Fibroblast of peridontal ligament (primary cell): ENCODE measurements around the gene PRSS57.
"Not testable (repeated sequence)": the region's sequence is repeated elsewhere in the genome, so short reads cannot be mapped to it uniquely, and the experiment has no call there.

Experiments used
- DNase-seq: peaks from one replicate; pipeline ENCODE4 v3.0.0-alpha.2; 2010; ENCODE audit errors: extremely low read depth

The PRSS57 gene

GRCh38 chr19:695352-695949, at the start of gene PRSS57:
Gene PRSS57 (minus strand): TSS chr19:695452. CDS start chr19:695430, 22 bp downstream.
- no peak for DNase-seq

GRCh38 chr19:743168-743687, 48.0 kb upstream of the PRSS57 start:
- no peak for DNase-seq

- no peak for DNase-seq
These were observed 47.4 kb upstream of the PRSS57 start for GRCh38 chr19:742540-743075.

GRCh38 chr19:741506-742131, 46.4 kb upstream of the PRSS57 start:
- no peak for DNase-seq

GRCh38 chr19:740816-741505, 45.7 kb upstream of the PRSS57 start:
- not testable (repeated sequence) for DNase-seq

- DNase-seq = no peak
These were observed 44.9 kb upstream of the PRSS57 start for GRCh38 chr19:739998-740715.

GRCh38 chr19:738509-739128, 43.4 kb upstream of the PRSS57 start:
- no peak for DNase-seq

- no peak for DNase-seq
These were observed 42.4 kb upstream of the PRSS57 start for GRCh38 chr19:737591-738093.

- DNase-seq = no peak
These were observed 40.9 kb upstream of the PRSS57 start for GRCh38 chr19:736125-736524.

GRCh38 chr19:734716-735115, 39.5 kb upstream of the PRSS57 start:
- no peak for DNase-seq

- no peak for DNase-seq
These were observed 37.2 kb upstream of the PRSS57 start for GRCh38 chr19:732148-733069.

- no peak for DNase-seq
These were observed 35.7 kb upstream of the PRSS57 start for GRCh38 chr19:731000-731399.

- no peak for DNase-seq
These were observed 34.9 kb upstream of the PRSS57 start for GRCh38 chr19:729965-730668.

- DNase-seq = not testable (repeated sequence)
These were observed 34.3 kb upstream of the PRSS57 start for GRCh38 chr19:729564-729963.

- DNase-seq = no peak
These were observed 32.8 kb upstream of the PRSS57 start for GRCh38 chr19:728011-728410.

GRCh38 chr19:726993-727956, 32.0 kb upstream of the PRSS57 start:
- DNase-seq = no peak

- no peak for DNase-seq
These were observed 30.3 kb upstream of the PRSS57 start for GRCh38 chr19:725461-726089.

- no peak for DNase-seq
These were observed 28.5 kb upstream of the PRSS57 start for GRCh38 chr19:723714-724113.
